NOMO-1 (cell line): ENCODE results near the gene TCERG1L.

ENCODE experiments used
- DNase-seq, 2 experiments: peaks; one replicate each; lab custom pipeline; 2025; ENCODE audit not compliant: unreplicated experiment in 2 of 2; lab: John Stamatoyannopoulos, UW

Gene TCERG1L

GRCh38 chr10:131056091-131056579, 255.4 kb downstream of the TCERG1L start:
- DNase-seq, result no peak

GRCh38 chr10:131055437-131055836, 256.1 kb downstream of the TCERG1L start:
- no peak for DNase-seq

- no peak for DNase-seq
These were observed 258.3 kb downstream of the TCERG1L start for GRCh38 chr10:131053192-131053591.

GRCh38 chr10:131050162-131050766, 261.3 kb downstream of the TCERG1L start:
- DNase-seq, result no peak

- no peak for DNase-seq
These were observed 262.5 kb downstream of the TCERG1L start for GRCh38 chr10:131049016-131049415.

- no peak for DNase-seq
These were observed 262.9 kb downstream of the TCERG1L start for GRCh38 chr10:131048606-131049005.

GRCh38 chr10:131047501-131047900, 264.0 kb downstream of the TCERG1L start:
- no peak for DNase-seq

GRCh38 chr10:131046194-131046593, 265.3 kb downstream of the TCERG1L start:
- DNase-seq, result no peak

GRCh38 chr10:131044379-131045111, 267.0 kb downstream of the TCERG1L start:
- no peak for DNase-seq

- DNase-seq, result no peak
These were observed 268.4 kb downstream of the TCERG1L start for GRCh38 chr10:131043039-131043691.
